ENCODE results near the gene STARD8. TPM values are rescaled to one million over a fixed set of nuclear protein-coding genes. Genes with fewer than 3 reads are reported as not detected.
"Not testable (repeated sequence)": the region's sequence is repeated elsewhere in the genome, so short reads cannot be mapped to it uniquely, and the experiment has no call there.

Gene STARD8, protein sequence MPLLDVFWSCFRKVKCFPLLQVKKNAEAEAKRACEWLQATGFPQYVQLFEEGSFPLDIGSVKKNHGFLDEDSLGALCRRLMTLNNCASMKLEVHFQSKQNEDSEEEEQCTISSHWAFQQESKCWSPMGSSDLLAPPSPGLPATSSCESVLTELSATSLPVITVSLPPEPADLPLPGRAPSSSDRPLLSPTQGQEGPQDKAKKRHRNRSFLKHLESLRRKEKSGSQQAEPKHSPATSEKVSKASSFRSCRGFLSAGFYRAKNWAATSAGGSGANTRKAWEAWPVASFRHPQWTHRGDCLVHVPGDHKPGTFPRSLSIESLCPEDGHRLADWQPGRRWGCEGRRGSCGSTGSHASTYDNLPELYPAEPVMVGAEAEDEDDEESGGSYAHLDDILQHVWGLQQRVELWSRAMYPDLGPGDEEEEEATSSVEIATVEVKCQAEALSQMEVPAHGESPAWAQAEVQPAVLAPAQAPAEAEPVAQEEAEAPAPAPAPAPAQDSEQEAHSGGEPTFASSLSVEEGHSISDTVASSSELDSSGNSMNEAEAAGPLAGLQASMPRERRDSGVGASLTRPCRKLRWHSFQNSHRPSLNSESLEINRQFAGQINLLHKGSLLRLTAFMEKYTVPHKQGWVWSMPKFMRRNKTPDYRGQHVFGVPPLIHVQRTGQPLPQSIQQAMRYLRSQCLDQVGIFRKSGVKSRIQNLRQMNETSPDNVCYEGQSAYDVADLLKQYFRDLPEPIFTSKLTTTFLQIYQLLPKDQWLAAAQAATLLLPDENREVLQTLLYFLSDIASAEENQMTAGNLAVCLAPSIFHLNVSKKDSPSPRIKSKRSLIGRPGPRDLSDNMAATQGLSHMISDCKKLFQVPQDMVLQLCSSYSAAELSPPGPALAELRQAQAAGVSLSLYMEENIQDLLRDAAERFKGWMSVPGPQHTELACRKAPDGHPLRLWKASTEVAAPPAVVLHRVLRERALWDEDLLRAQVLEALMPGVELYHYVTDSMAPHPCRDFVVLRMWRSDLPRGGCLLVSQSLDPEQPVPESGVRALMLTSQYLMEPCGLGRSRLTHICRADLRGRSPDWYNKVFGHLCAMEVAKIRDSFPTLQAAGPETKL
- total RNA-seq: 24.2 TPM

DNA sequence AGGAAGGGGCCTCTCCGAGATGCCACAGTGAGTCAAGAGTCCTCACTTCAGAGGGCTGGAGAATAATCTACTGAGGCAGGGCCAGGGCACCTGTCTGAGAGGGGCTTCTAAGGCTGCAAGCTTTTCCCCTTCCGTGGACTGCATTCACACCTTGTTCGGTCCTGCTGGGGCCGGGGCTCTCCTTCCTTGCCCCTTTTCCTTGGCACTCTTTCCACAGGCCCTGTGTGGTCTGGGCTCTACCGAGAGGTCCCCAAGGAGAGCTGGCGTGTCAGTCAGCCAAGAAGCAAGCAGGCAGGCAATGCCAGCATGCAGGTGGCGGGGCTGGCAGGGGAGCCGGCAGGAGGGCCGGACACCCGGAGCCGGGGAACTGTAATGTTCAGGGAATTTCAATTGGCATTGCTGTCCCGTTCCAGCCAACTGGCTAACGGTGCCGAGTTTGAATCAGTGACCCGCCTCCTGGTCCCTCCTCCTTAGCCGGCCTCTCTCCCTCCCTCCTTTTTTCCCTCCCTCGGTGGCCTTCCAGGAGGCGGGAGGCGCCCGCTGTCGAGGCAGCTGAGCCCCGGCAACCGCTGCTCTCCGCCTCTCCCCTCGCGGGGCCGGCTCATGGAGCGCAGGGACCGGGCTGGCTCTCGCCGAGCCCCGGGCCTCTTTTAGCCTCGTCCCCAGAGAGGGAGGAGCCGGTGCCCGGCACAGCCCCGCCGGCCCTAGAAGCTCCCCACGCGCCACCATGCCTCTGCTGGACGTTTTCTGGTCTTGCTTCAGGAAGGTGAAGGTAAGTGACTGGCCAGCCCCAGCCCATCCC lies at the start of gene STARD8:
STARD8 (plus strand) TSS at position 511 of the 802 bp plus-strand sequence; CDS start at position 728, 217 bp downstream.
- ATAC-seq (peak; percentile 78), DNase-seq (ENCODE audit: low spot score) (peak; percentile 68)
- intact Hi-C loops (cut with DNase I): no loop called here

DNA sequence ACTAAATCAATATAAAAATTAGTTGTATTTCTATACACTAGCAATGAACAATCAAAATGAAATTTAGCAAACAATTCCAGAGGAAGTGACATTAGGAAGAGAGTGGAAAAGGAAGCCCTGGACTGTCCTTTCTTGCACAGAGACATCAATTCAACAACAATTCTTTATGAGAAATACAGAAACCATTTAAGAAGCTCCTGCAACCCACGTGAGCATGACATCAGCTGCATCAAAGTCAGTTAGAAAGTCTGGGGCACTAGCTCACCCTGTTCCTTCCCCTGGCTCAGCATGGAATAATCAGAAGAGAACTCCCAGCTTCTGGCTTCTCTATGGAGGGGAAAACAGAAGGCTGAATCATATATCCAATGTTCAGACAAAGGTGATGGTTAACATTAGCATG lies 48.6 kb upstream of the STARD8 start:
- ATAC-seq: no peak
- DNase-seq (ENCODE audit: low spot score): no peak
- intact Hi-C loops (cut with DNase I): no loop called here

DNA sequence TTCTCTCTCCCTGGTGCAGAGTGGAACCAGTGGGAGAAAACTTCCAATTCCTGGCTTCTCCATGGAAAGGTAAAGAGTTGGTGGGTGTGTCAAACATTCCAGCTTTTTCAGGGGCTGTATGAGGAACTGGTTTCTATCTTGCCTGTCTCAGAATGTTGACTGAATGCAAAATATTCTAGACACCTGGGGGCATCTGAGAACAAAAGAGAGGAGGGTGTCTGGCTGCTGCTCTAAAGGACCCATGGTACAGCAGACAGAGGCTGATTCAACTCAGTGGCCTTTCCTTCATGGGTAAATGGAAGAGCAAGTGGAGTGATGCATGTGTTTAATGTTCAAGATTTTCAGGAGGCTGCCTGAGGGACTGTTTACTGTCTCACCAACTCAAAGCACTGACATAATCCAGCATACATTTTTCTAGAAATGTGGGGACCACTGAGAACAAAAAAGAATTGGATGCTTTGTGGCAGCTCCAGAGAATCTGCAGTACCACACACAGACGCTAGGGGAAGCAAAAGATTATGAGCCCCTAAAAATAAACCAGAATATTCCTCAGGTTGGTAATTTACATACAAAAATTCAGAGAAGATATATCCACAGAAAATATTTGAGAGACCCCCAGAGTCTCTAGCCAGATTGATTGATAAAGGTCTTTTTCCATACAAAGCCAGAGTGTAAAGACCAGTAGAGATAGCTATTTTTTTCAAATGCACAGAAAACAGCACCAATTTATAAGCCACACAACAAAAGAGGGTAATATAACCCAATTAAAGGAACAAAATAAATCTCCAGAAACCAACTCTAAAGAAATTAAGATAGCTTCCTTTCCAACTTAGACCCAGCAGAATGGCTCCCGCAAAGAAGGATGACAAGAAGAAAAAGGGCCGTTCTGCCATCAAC lies 48.0 kb upstream of the STARD8 start:
- DNase-seq (ENCODE audit: low spot score) (no peak), ATAC-seq (no peak)
- intact Hi-C loops (cut with DNase I): no loop called here

DNA sequence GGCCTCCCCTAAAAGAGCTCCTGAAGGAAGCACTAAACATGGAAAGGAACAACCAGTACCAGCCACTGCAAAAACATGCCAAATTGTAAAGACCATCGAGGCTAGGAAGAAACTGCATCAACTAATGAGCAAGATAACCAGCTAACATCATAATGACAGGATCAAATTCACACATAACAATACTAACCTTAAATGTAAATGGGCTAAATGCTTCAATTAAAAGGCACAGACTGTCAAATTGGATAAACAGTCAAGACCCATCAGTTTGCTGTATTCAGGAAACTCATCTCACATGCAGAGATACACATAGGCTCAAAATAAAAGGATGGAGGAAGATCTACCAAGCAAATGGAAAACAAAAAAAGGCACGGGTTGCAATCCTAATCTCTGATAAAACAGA lies 43.2 kb upstream of the STARD8 start:
- ATAC-seq; intact Hi-C loops (cut with DNase I); DNase-seq (ENCODE audit: low spot score): not testable (repeated sequence)

DNA sequence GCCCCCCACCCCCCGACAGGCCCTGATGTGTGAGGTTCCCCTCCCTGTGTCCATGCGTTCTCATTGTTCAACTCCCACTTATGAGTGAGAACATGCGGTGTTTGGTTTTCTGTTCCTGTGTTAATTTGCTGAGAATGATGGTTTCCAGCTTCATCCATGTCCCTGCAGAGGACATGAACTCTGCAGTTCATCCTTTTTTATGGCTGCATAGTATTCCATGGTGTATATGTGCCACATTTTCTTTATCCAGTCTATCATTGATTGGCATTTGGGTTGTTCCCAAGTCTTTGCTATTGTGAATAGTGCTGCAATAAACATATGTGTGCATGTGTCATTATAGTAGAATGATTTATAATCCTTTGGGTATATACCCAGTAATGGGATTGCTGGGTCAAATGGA lies 32.7 kb upstream of the STARD8 start:
- DNase-seq (ENCODE audit: low spot score); intact Hi-C loops (cut with DNase I); ATAC-seq: not testable (repeated sequence)

DNA sequence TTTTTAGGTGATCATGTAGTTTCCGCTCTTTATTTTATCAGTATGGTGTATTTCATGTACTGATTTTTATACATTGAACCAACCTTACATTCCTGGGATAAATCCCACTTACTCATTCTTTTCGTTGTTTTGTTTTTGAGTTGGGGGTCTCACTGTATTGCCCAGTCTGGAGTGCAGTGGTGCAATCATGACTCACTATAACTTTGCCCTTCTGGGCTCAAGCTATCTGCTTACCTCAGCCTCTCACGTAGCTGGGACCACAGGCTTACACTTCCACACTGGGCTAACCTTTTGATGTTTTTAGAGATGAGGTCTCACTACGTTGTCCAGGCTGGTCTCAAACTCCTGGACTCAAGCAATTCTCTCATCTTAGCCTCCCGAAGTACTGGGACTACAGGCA lies 19.5 kb upstream of the STARD8 start:
- intact Hi-C loops (cut with DNase I): no loop called here
- ATAC-seq (no peak), DNase-seq (ENCODE audit: low spot score) (no peak)

DNA sequence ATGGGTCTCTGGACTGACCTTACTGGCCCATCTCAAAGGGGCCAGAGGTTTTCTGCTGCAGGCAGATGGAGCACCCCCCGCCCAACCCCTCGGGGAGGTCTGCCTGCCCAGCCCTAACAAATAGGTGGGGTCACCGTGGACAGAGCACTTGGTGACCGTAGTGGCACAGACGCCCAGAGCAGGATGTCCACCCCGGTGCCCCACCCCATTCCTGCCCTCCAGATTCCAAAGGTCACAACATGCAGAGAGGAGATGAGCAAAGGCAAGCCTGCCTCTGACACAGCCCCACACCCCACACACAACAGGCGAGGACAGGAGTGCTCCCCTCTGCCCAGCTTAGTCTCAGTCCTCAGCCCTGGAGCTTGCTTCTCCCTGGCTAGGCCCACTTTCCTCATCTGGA lies 17.5 kb upstream of the STARD8 start:
- intact Hi-C loops (cut with DNase I); ATAC-seq; DNase-seq (ENCODE audit: low spot score): not testable (repeated sequence)

DNA sequence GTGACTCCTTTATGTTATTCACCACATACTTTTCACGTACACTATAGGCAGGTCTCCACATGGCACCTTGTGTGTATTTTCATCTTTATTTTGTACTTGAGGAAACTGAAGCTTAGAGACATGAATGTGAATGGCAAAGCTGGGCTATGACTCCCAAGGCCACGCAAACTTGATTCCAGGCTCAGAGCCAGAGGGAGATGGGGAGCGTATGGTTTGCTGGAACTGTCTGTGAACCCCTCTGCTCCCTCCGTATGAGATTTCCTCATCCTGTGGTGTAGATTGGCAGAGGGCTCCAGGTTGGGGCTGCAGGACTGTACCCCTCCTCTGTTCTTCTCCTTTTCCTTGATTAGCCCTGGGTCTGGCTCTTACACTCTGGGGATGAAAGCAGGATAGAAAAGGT lies 16.1 kb upstream of the STARD8 start:
- ATAC-seq: no peak
- intact Hi-C loops (cut with DNase I): no loop called here
- DNase-seq (ENCODE audit: low spot score): no peak

DNA sequence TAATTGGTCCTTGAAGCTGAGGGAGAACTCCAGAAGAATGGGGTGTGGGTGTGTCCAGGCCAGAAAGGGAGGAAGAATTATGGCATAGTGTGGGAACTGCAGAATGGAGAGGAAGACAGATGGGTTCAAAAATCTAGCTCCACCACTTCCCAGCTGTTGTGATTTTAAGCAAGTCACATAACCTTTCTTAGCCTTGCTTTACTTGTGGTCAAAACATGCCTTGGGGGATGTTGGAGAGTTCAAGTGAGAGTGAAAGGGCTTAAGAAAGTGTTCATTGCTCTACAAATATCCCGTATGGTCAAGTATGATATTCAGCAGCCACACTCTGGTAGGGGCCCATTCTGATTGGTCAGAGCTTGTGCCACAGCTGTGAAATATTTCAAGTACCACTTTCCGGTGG lies 15.0 kb upstream of the STARD8 start:
- intact Hi-C loops (cut with DNase I): no loop called here
- no peak for ATAC-seq
- no peak for DNase-seq (ENCODE audit: low spot score)

DNA sequence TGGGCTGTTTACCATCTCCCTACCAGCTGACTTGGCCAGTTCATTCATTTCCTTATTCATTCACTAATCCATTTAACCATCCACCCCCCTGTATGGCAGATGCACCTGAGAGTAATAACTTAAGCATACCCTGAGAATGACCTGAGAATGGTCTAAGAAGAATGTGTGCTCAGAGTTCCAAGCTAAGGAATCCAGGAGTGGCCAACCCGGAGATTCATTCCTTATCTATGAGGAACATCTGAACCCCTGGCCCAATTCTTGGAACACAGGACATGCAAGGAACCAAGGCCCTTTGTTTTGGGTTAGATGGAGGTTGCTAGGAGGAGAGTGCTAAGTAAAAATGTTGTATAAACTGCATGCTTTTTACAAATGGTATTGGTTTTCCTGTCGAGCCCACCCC lies 13.5 kb upstream of the STARD8 start:
- ATAC-seq (no peak), DNase-seq (ENCODE audit: low spot score) (no peak)
- intact Hi-C loops (cut with DNase I): no loop called here

DNA sequence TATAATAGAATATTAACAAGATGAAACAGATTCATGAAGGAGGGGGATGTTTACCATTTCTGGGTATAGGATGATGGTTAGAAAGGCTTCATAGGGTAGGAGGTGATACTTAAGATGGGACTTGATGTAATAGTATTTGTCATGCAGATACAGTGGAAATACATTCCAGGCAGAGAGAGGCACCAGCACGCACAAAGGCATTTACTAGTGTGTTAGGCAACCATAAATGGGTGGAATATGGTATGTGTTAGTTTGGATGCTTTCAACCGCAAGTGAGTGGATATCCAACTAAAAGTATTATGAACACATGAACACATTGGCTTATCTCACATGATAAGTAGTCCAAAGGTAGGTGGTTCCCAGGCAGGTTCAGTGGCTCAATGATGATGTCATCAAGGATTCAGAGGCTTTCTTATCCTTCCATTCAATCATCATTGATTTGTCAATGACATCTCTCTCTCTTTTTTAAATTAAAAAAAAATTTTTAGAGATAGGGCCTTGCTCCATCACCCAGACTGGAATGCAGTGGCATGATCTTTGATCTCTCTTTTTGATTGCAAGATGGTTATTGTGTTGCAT lies 12.7 kb upstream of the STARD8 start:
- ATAC-seq (no peak), DNase-seq (ENCODE audit: low spot score) (no peak)
- intact Hi-C loops (cut with DNase I): no loop called here

DNA sequence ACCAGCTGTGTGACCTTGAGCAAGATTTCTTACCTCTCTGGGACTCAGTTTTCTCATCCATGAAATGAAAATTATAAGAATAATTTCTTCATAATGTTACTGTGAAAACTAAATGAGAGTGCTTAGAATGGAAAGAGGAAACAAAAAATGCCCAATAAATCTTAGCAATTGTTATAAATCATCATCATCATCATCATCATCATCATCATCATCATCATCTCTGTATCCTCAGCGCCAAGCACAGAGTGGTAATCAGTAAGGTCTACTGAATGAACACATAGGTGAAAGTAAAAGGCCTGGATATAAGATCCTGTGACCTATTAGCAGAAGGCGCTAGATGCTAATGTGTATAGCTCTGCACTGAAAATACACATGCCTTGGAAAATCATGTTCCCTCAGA lies 6.8 kb upstream of the STARD8 start:
- no peak for DNase-seq (ENCODE audit: low spot score)
- intact Hi-C loops (cut with DNase I): no loop called here

DNA sequence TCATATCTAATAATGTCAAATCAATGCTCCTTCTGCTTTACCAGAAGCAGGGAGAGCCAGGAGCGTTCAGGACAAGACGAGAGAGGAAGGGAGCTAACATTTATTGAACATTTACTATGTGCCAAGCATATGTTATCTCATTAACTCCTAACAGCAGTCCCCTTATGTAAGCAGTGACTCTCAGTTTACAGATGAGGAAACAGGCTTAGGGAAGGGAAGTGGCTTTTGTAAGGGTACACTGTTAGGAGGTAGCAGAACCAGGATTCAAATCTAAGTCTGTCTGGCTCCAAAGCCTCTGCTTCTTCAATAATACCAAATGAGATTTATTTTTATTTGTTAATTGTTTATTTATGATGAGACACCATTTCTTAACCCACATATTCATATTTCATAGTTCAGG lies 2.6 kb upstream of the STARD8 start:
- intact Hi-C loops (cut with DNase I): no loop called here
- DNase-seq (ENCODE audit: low spot score): no peak
- no peak for ATAC-seq

More for the DNA sequence above, 6.8 kb upstream of the STARD8 start:
- no peak for ATAC-seq

DNA sequence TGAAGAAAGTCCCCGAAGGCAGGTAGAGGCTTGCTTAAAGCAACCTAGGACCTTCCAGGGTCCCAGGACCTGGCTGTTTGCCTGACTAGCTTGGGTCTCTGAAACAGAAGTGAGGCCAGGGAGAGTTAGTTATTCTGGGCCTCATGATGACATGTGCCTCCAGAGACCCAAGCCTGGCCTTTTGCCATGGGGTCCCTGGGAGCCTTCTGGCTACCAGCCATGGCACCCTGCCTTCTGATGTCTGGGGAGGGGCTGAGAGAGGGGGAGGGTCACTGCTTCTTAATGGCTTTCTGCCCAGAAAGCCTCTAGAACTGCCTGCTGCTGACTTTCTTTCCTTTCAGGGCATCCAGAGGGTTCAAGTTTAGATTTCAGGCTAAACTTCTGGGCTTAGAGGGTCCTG lies 1.0 kb upstream of the STARD8 start:
- ATAC-seq: no peak
- intact Hi-C loops (cut with DNase I): no loop called here

DNA sequence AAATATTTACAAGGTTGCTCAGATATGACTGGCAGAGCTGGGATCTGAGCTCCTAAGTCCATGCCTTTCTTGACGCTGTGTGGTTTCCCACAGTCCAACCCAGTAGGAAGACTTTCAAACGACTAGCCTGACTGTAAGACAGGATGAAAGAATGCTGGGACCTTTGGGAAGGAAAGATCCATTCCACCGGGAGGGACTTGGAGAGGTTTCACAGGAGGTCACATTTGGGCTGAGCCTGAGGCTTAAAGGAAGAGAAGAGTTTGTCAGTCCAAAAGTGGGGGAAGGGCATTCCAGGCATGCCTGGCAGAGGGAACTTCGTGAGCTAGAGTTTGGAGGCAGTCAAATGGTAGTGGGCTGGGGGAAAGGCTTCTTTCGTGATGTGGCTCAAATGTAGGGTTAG lies 1.5 kb downstream of the STARD8 start:
- DNase-seq (ENCODE audit: low spot score) (no peak), ATAC-seq (peak; percentile 16)
- intact Hi-C loops (cut with DNase I): no loop called here

More for the DNA sequence above, 1.0 kb upstream of the STARD8 start:
- DNase-seq (ENCODE audit: low spot score): no peak

DNA sequence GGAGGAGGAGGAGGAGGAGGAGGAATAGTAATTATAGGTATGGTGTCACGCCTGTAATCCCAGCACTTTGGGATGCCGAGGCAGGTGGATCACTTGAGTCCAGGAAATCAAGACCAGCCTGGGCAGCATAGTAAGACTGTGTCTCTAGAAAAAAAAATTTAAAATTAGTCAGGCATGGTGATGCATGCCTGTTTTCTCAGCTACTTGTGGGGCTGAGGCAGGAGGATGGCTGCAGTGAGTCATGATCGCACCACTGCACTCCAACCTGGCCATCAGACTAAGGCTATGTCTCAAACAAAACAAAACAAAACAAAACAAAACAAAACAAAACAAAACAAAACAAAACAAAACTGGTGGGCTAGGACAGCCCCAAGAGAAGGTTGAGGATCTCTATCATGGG lies 3.0 kb downstream of the STARD8 start:
- intact Hi-C loops (cut with DNase I): no loop called here
- no peak for ATAC-seq
- no peak for DNase-seq (ENCODE audit: low spot score)

DNA sequence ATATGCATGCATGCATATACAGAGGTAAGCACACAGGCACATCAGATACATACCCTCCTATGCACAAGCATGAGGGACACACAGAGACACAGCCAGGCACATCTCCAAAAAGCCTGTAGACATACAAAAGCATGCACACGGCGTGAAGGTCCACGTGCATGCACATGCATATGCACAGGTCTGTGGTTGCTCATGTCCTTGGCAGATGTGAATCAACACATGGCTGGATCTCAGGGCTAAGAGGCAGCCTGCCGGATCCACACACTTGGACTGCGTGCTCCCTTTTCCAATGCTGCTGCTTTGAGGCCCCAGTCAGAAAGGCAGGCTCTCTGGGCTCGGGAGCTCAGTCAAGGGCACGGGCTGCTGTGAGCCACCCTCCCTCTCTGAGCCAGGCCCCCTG lies 3.6 kb downstream of the STARD8 start:
- ATAC-seq (no peak), DNase-seq (ENCODE audit: low spot score) (no peak)
- intact Hi-C loops (cut with DNase I): no loop called here
